Fibroblast of skin of abdomen (primary cell): ENCODE results near the gene IL10RB.
A peak's percentile ranks its signal among the peaks of the same experiment; 100 is the strongest.
"Not testable (repeated sequence)": the region's sequence is repeated elsewhere in the genome, so short reads cannot be mapped to it uniquely, and the experiment has no call there.

Source experiments
- DNase-seq: peaks from one replicate; pipeline ENCODE4 v3.0.0-alpha.2; 2013

The IL10RB gene

DNA sequence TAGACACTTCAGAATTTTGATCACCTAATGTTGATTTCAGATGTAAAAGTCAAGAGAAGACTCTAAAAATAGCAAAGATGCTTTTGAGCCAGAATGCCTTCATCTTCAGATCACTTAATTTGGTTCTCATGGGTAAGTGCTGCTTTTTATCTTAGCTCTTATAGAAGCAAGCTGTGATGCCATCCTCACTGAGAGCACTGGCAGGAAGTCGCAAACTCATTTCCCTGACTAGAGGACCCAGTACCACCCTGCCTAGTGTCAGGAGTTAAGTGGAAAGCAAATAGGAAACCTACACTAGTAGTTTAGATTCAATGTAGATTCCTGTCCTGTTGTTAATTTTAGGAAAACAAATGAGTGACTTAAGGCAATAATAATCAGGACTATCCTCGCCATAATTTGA lies 24.3 kb upstream of the IL10RB start:
- no peak for DNase-seq

DNA sequence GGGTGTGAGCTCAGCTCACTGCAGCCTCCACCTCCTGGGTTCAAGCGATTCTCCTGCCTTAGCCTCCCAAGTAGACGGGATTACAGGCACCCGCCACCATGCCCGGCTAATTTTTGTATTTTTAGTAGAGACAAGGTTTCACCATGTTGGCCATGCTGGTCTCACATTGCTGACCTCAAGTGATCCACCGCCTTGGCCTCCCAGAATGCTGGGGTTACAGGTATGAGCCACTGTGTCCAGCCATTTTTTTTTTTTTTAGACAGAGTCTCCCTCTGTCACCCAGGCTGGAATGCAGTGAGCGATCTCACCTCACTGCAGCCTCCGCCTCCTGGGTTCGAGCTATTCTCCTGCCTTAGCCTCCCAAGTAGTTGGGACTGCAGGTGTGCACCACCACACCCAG lies 23.3 kb upstream of the IL10RB start:
- not testable (repeated sequence) for DNase-seq

DNA sequence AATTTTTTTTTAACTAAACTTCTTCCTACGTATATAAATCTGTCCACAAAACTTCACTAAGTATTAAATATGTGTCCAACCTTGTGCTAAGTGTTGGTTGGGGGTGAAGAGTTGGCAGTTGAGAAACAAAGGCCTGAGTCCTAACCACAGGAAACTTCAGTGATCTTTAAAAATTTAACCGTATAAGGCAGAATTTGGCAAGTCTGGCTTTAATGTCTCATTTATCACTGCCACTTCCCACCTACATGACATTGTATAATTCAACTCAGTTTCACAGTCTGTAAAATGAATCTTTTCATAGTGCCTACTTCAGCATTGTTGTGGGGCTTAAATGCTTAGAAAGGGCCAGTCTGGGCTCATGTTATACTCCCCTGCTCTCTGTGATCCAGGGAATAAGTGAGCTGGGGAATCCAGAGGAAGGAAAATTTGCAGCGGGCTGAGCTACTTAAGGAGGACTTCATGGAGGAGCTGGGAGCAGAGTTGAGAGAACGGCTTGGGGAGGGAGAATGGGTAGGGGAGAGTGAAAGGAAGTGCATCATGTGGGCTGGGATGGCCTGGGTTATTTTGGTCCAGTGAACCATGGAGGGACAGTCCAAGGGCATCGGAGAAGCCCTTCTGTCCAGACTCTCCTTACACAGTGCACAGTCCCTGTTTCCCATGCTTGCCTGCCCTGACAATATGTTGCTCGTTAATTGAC lies 21.9 kb upstream of the IL10RB start:
- no peak for DNase-seq

DNA sequence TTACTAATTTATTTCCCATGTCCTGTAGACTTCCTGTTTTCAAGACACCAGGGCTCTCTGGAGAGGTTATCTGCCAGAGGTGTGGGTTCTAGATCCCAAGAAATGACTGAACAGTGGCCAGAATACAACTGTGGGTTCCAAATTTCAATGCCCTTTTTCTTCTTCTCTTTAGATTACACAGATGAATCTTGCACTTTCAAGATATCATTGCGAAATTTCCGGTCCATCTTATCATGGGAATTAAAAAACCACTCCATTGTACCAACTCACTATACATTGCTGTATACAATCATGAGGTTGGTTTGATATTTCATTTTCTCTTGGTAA lies 21.4 kb upstream of the IL10RB start:
- DNase-seq: no peak

DNA sequence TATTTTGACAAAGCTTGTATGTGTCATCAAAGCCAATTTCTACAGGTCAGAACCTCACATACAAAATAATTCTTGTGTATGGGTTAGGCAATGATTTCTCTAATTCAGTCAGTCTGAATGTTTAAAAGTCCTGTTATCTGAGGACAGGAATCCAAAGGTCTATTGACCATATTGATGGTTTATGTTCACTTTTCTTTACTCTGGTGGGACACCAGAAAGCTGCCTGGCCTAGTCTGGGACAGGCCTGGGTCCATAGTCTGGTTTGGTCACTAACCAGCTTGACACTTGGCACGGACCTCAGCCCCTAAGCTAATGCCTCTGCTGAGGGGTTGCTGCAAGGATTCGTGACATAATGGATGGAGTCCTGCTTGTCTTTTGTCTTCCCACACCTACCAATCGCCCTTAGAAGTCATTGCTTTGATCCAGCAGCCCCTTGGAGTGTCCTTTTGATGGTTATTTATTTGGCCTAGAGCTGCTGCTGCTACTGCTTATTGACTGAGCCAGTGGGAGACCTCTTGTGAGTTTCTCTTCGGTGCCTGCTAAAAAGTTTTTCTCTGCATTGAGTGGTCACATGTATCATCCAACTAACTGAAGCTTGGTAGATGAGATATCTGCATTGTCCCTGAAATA lies 20.8 kb upstream of the IL10RB start:
- DNase-seq: no peak

DNA sequence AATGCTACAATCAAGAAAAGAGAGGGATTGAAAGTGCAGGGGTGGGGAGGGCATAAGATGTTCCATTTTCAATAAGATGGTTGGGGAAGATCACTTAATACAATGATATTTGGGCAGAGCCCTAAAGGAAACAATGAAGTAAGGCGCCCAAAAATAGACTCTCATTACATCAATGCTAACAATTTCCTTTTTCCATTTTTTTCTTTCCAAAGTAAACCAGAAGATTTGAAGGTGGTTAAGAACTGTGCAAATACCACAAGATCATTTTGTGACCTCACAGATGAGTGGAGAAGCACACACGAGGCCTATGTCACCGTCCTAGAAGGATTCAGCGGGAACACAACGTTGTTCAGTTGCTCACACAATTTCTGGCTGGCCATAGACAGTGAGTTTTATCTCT lies 19.7 kb upstream of the IL10RB start:
- no peak for DNase-seq

DNA sequence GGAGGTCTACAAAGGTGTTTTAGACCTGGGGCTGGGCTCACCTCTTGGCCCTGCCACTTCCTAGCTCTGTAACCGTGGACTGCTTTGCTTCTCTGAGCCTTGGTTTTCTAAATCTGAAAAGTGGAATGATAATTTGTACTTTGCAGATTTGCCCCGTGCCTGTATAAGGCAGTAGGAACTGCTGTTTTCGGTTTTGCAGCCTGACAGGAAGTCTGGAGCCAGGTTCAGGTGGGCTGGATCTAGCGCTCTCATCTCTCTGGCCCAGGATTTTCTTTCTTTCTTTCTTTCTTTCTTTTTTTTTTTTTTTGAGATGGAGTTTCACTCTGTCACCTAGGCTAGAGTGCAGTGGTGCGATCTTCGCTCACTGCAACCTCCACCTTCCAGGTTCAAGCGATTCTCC lies 19.2 kb upstream of the IL10RB start:
- DNase-seq: no peak

DNA sequence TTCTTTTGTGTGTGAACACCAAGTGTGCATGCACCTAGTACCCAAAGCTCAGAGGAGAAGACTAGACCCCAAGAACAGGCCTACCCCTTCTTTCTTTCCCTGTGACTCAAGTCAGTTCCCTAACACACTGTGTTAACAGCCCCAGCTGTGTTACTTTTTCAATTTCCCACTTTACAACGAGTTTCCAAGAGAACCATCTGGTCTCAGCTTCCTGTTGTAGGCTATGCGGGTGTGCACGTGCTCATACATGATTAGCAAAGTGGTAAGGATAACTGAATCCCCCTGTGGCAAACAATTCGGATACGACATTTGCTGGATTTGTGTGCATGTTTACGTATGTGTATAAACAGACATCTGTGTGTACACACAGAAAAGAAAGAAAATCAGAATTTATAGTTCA lies 18.6 kb upstream of the IL10RB start:
- no peak for DNase-seq

DNA sequence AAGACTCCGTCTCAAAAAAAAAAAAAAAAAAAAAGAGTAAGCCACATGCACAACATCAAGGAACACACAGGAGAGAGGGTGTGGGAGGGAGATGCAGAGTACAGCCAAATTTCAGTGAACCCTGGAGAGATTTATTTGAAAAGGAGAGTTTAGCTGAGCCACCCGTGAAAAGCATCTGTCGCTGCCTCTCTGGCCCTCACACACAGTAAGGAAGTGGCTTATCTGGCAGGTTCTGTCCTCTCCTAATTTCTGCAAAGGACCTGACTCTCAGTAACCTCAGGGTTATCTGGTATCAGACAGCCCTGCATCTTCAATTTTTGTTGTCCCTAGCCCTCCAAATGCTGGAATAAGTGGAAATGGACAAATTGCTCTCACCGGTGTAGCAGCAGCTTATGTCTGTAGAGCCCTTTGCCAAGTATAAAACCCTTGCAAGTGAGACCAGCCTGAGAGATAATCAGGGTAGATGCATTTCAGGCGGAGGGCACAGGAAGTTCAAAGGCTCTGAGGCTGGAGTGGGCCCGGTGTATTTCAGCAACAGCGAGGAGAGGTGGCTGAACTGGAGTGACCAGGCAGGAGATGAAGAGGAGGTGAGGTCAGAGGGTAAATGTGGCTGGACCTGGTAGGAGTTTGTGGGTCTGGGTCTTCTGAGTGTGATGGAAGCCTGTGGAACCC lies 16.7 kb upstream of the IL10RB start:
- DNase-seq: no peak

DNA sequence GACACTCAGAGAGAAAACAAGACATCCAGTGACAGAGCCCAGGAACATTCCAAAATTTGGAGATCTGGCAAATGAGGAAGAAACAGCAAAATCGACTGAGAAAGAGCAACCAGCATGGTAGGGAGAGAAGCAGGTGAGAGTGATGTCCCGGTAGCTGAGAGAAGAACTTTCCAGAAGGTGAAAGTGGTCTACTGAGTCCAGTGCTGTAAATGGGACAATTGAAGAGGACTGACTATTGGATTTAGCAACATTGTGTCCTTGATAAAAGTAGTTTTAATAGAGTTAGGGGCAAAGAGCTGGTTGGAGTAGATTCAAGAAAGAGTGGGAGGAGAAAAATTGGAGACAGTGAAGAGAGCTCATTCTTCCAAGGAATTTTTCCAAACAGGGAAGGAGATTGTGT lies 15.0 kb upstream of the IL10RB start:
- DNase-seq: no peak

DNA sequence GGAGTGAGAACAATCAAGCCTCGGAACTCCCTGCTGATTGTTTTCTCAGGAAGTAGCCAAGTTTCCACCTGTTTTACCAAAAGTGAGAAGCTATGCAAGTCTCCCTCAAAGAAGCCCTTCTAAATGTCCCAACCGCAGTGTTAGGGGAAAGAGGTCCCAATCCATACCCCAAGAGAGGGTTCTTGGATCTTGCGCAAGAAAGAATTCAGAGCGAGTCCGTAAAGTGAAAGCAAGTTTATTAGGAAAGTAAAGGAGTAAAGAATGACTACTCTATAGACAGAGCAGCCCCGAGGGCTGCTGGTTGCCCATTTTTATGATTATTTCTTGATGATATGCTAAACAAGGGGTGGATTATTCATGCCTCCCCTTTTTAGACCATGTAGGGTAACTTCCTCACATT lies 12.8 kb upstream of the IL10RB start:
- DNase-seq: not testable (repeated sequence)

DNA sequence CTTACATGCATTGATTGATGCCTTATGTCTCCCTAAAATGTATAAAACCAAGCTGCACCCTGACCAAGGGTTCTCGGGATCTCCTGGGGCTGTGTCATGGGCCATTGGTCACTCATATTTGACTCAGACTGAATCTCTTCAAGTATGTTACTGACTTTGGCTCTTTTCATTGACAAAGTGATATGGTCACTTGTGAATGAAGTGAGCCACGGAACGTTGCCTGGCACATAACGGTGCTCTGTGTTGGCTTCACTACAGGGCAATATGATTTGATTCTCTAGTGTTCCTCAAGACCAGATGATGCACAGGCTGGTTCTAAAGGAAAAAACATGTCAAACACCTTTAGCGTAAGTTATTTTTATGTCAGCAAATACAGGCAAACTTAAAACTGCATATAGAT lies 11.4 kb upstream of the IL10RB start:
- DNase-seq: no peak

DNA sequence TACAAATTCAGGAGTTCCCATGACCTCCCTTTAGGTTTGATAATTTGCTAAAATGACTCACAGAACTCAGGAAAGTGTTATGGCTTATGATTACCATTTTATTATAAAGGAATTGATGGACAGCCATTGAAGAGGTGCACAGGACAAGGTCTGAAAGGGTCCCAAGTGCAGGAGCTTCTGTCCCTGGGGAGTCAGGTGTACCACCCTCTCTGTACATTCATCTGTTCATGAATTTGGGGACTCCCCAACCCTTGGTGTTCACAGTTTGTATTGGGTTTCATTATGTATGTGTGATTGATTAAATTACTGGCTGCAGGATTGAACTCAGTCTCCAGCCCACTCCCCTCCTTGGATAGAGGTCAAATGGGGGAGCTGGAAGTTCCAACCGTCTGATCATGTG lies 10.8 kb upstream of the IL10RB start:
- DNase-seq: no peak

DNA sequence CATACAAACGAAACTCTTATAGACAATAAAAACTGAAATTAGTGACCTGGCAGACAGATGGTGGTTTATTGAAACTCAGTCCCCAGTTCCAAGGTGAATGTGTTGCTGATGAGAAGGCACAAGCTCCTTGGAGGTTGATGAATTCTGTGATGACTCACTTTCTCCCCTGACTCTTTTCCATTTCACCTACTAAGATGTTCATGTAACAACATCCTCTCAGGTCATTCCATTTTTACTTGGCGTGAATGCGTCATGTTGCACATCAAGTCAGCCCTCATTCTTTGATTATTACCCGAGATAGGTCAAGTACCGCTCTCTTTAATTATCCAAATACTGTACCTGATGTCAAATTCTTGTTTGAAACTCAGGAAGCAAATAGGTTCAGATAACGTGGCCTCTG lies 10.1 kb upstream of the IL10RB start:
- DNase-seq: no peak

DNA sequence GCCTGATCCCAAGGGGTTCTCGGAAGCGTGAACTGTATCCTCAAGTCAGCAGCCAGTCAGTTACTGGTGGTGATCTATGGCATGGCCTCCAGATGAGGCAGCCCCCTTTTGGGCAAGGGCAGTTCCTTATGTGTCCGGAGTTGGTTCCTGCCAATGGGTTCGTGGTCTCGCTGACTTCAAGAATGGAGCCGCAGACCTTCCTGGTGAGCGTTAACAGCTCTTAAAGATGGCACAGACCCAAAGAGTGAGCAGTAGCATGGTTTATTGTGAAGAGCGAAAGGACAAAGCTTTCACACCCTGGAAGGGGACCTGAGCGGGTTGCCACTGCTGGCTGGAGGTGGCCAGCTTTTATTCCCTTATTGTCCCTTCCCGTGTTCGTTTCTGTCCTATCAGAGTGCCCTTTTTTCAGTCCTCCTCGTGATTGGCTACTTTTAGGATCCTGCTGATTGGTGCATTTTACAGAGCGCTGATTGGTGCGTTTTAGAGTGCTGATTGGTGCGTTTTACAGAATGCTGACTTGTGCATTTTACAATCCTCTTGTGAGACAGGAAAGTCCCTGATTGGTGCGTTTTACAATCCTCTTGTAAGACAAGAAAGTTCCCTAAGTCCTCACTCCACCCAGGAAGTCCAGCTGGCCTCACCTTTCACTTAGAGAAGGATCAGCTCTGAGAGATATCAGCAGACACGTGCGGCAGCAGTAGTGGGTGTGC lies 8.9 kb upstream of the IL10RB start:
- DNase-seq: no peak

DNA sequence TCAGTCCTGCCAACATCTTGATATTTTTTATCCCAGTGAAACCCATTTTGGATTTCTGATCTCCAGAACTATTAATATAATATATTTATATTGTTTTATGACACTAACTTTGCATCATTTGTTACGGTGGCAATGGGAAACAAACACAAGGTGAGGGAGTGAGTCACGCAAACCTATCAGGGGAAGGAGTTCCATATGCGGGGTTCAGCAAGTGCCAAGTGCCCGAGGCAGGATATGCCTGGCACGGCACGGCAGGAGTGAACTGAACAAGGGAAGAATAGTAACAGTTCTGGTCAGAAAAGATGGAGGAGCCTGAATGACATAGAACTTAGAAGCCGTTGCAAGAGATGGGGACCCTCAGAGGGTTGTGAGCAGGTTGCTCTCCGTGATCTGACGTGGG lies 7.7 kb upstream of the IL10RB start:
- DNase-seq: no peak

DNA sequence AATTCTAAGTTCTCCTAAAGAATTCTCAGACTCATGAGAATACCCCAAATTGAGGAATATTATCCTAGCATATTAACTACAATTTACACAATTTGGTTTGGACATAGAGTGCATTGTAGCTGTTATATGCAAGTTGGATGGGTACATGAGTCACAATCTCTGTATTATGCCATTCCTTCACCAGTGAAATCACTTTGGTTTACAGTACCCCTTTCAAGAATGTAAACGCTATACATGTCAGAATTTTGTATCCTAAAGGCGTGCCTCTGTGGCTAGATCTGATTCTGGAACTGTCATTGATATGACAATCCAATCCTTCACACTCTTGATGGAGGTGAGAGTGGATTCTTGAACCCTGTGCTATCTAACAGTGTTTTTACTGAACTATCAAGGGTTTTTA lies 6.7 kb upstream of the IL10RB start:
- no peak for DNase-seq

DNA sequence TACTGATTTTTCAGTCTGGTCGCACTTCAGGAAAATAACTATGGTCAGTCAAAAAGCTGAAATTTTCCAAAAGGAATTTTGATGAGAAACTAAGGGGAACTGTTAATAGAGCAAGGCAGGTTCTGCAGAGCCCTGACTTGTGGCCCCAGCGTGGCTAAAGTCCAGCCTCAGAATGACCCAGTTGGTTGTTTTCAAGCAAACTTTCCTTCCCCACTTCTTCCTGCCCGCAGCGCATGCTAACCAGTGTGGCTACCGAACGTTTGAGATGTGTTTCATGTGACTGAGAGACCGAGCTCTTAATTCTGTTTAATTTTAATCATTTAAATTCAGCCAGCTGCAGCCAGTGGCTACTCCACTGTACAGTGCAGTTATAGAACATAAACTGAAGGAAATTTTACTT lies 6.2 kb upstream of the IL10RB start:
- no peak for DNase-seq

DNA sequence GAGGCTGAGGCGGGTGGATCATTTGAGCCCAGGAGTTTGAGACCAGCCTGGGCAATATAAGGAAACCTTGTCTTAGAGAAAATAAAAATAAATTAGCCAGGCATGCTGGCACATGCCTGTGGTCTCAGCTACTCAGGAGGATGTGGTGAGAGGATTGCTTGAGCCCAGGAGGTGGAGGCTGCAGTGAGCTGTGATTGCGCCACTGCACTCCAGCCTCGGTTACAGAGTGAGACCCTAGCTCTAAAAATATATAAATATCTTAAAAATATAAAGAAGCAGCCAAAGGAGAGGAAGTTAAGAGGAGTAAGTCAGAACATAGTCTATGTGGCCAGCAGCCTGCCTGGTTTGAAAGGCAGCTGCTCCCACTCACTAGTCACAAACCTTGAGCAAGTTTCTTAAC lies 4.5 kb upstream of the IL10RB start:
- peak; percentile 74 for DNase-seq

DNA sequence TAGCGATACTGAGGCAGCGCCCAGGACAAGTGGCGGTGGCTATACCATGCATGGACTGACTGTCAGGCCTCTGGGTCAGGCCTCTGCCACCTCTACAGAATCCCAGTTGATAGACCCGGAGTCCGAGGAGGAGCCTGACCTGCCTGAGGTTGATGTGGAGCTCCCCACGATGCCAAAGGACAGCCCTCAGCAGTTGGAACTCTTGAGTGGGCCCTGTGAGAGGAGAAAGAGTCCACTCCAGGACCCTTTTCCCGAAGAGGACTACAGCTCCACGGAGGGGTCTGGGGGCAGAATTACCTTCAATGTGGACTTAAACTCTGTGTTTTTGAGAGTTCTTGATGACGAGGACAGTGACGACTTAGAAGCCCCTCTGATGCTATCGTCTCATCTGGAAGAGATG lies 3.2 kb upstream of the IL10RB start:
- no peak for DNase-seq

DNA sequence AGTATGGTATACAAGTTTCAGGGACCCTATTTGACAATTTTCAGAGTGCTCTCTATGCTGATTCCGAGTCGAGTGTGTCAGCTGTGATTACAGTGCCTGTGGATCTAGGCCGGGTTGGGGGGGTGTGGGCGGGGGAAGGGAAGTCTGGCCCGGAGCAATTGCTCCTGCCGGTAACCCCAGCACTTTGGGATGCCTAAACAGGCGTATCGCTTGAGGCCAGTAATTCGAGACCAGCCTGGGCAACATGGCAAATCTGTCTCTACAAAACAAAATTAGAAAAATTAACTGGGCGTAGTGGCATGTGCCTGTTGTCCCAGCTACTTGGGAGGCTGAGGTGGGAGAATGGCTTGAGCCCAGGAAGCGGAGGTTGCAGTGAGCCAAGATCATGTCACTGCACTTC lies 1.6 kb upstream of the IL10RB start:
- DNase-seq: no peak

DNA sequence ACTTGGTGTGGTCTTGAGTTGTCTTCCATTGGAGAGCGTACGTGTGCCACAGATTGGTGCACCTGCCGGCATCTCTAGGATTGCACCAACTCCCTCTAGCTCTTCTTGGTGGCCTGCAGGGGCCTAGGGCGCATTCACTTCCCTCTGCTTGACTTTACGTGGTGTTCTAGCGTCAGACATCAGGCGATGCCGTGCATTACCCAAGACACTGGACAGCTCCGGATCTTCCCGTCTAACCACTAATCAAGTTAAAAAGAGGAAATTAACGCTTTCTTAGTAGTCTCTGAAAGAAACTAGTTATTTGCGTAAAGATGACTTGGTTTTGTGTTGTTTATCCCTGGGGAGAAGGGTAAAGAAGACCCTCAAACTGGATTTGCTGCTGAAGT lies 510 bp upstream of the IL10RB start:
- DNase-seq: no peak

DNA sequence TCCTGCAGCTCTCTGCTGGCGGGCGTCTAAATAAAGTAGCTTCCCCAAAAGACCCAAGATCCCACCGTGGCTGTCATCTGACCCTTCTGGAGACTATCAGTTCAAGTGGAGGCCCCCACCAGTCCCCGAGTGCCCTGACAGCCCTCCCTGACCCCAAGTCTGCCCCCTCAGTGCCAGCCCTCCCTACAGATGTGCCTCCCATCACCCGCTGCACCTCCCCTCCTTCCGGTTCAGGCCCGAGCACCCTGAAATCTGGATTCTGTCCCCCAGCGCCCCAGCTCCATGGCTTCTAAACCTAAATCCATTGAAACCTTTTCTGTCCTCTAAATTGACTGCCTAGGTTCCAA lies 595 bp downstream of the IL10RB start:
- no peak for DNase-seq

DNA sequence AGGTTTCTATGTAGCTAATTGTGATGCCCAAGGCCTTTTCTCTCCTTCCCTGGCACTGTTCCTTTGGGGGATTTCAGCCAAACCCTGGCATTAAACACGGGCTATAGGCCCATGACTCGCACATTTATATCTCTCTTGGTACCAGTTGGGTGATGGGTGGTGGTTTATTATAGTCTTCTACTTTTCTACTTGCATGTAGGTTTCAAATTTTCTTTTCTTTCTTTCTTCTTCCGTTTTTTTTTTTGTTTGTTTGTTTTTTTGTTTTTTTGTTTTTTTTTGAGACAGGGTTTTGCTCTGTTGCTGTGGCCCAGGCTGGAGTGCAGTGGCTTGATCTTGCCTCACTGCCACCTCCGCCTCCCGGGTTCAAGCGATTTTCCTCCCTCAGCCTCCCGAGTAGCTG lies 1.1 kb downstream of the IL10RB start:
- no peak for DNase-seq
